Mucosa of descending colon (tissue), 3 donors: ENCODE measurements around the gene MIEF1. TPM values are rescaled to one million over a fixed set of nuclear protein-coding genes. Genes with fewer than 3 reads are reported as not detected.

Experiments
- ATAC-seq: fragments of 200-7000 bp; cut with Tn5 transposase; one replicate; pipeline ENCODE4 v1.9.1; 2020; ENCODE audit warnings: mild to moderate bottlenecking, moderate library complexity
- DNase-seq, 3 donors: peaks; one replicate each; pipeline ENCODE4 v3.0.0-alpha.2; 2020
- H3K36me3 ChIP-seq: fragments of 200-600 bp; one replicate; pipeline ENCODE4 v1.8.0; 2021; ENCODE audit warnings: low read depth, mild to moderate bottlenecking
- H3K4me1 ChIP-seq: fragments of 200-600 bp; one replicate; pipeline ENCODE4 v1.8.0; 2021; ENCODE audit warnings: low read depth, mild to moderate bottlenecking
- H3K4me3 ChIP-seq: fragments of 200-600 bp; one replicate; pipeline ENCODE4 v1.8.0; 2021; ENCODE audit warnings: mild to moderate bottlenecking
- H3K9me3 ChIP-seq: fragments of 200-600 bp; one replicate; pipeline ENCODE4 v1.8.0; 2021; ENCODE audit warnings: mild to moderate bottlenecking
- CTCF ChIP-seq: fragments of 200-600 bp; IDR thresholded peaks from one replicate; pipeline ENCODE4 v1.8.0; 2022; ENCODE audit warnings: antibody characterized with exemption, mild to moderate bottlenecking
- intact Hi-C, 2 donors: fragments of 100-400 bp; cut with DNase I in 1 of 2; cut with micrococcal nuclease in 1 of 2; formaldehyde crosslinking; loops; one replicate each; pipeline versions ENCODE4 v1.11.0 to v1.11.1; 2022; cut with DNase I, micrococcal nuclease
- total RNA-seq, 3 donors: library from RNA; stranded (reverse); fragmentation: NEBNext Ultra II Directional in 2 of 3; extraction: Animal tissue kit (Norgen Biotek cat#: 25700) in 2 of 3; gene quantifications; one replicate each; pipeline versions ENCODE4 v1.2.1 to v1.2.4, GENCODE V29; 2021 to 2023
- donor health status: DM: no; HTN: no; CAD: no; lungs with moderate emphysema.
- donor health status: DM: no; HTN: no; CAD: no.
- donor health status: DM: no; HTN: yes; CAD: no.

Gene MIEF1
- total RNA-seq, 3 donors from 2014 or later = 29.8 to 38.4 (median 34.0) TPM

- DNase-seq (no peak), ATAC-seq (no peak)
- H3K9me3 ChIP-seq = no peaks in the 10 kb centered on the region
- no peak for TF ChIP-seq CTCF
- no peak overlapping the region for H3K4me3 ChIP-seq
- H3K4me1 ChIP-seq = peaks cover 18% of the 10 kb centered on the region
- intact Hi-C loops = no loop called here
- H3K36me3 ChIP-seq = peaks cover 3% of the 10 kb centered on the region
Observed at GRCh38 chr22:39498802-39499201, 3.3 kb upstream of the MIEF1 start.

DNA sequence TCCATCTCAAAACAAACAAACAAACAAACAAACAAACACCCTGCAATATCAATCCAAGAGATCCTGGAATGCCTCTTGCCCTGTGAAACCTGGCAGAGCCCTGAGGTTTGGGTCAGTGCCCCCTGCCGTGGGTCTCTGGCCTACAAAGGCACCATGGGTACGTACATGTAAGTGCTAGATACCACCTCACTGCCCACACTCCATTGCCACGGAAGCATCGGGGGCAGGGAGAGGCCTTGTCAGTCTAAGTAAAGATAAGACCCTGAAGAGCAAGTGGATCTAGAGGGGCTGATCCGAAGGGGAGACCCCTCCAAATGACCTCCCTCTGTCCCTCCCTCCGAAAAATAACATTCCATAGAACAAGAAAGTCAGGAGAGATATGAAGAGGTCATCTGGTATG is 2.0 kb upstream of the MIEF1 start:
- peaks cover 11% of the 10 kb centered on the region for H3K36me3 ChIP-seq
- no peak for TF ChIP-seq CTCF
- DNase-seq (peak in 1 of 3 donors; percentile 47), ATAC-seq (no peak)
- H3K9me3 ChIP-seq = no peaks in the 10 kb centered on the region
- peaks cover 19% of the 10 kb centered on the region for H3K4me1 ChIP-seq
- no peak overlapping the region for H3K4me3 ChIP-seq
- intact Hi-C loops = no loop called here

DNA sequence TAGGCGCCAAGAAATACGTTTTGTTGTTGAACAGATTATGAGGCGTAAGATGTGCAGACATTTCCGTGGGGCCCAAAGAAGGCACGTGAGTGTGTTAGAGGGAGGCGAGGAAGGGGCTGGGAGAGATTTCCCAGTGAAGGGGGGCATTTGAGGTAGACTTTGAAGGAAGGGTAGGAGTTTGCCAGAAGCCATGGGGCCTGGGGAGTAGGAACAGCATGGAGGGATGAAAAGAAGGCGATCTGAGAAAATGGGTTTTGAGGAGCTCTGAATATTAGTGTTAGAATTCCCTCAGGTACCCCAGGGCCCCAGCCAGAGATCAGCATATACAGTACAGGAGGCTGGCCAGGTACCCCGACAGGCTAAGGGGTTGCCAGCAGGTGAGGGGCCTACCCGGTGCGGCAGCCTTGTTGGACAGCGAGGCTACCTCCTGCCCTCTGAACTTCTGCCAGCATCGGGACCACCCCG is 414 bp upstream of the MIEF1 start:
- Histone ChIP-seq H3K4me3 (peak overlapping the region; percentile 91), H3K36me3 (peaks cover 15% of the 10 kb centered on the region), H3K9me3 (no peaks in the 10 kb centered on the region), H3K4me1 (peaks cover 19% of the 10 kb centered on the region)
- ATAC-seq (no peak), DNase-seq (no peak)
- no peak for TF ChIP-seq CTCF
- intact Hi-C loops = no loop called here

GRCh38 chr22:39502789-39503409 is 809 bp downstream of the MIEF1 start:
- Histone ChIP-seq H3K4me3 (peak overlapping the region; percentile 91), H3K4me1 (peaks cover 19% of the 10 kb centered on the region), H3K9me3 (no peaks in the 10 kb centered on the region), H3K36me3 (peaks cover 15% of the 10 kb centered on the region)
- DNase-seq (peak in 2 of 3 donors; percentile 48 to 51), ATAC-seq (peak; percentile 63)
- intact Hi-C loops = no loop called here
- TF ChIP-seq CTCF = no peak

DNA sequence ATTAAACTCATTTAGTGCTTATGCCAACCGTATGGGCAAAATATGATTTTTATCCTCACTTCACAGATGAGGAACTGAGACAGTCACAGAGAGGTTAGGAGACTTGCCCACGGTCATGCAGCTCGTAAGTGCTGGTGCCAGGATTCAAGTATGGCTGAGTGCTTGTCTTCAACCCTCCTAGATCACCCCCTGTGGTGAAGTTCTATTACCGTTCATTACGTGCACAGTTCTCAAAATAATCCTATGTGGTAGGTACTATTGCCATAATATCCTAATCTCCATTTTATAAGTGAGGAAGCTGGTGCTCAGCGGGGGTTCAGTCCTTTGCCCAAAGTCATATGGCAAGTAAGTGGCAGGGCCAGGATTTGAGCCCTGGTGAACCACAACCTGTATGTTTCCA is 1.5 kb downstream of the MIEF1 start:
- TF ChIP-seq CTCF = no peak
- Histone ChIP-seq H3K36me3 (peaks cover 15% of the 10 kb centered on the region), H3K4me1 (peaks cover 19% of the 10 kb centered on the region), H3K9me3 (no peaks in the 10 kb centered on the region), H3K4me3 (no peak overlapping the region)
- intact Hi-C loops = no loop called here
- ATAC-seq (no peak), DNase-seq (peak in 1 of 3 donors; percentile 4)
